ENCODE measurements around the gene IL36G.

The IL36G gene

GRCh38 chr2:112972423-112973086 lies 5.3 kb upstream of the IL36G start:
- DNase-seq (ENCODE audit: low read depth) = no peak

GRCh38 chr2:112973156-112973555 lies 4.7 kb upstream of the IL36G start:
- DNase-seq (ENCODE audit: low read depth) = no peak

- no peak for DNase-seq (ENCODE audit: low read depth)
Observed at GRCh38 chr2:112979731-112980130, 1.9 kb downstream of the IL36G start.

GRCh38 chr2:112980537-112980936 lies 2.7 kb downstream of the IL36G start:
- no peak for DNase-seq (ENCODE audit: low read depth)

- DNase-seq (ENCODE audit: low read depth) = peak; percentile 3
Observed at GRCh38 chr2:112985090-112985489, 7.3 kb downstream of the IL36G start.

GRCh38 chr2:112989611-112990010 lies 11.8 kb downstream of the IL36G start:
- DNase-seq (ENCODE audit: low read depth) = no peak

- no peak for DNase-seq (ENCODE audit: low read depth)
Observed at GRCh38 chr2:112993831-112994230, 16.0 kb downstream of the IL36G start.

- no peak for DNase-seq (ENCODE audit: low read depth)
Observed at GRCh38 chr2:112994648-112995047, 16.8 kb downstream of the IL36G start.

- peak; percentile 11 for DNase-seq (ENCODE audit: low read depth)
Observed at GRCh38 chr2:112995346-112995920, 17.6 kb downstream of the IL36G start.

GRCh38 chr2:112996635-112997034 lies 18.8 kb downstream of the IL36G start:
- DNase-seq (ENCODE audit: low read depth) = peak; percentile 44

- no peak for DNase-seq (ENCODE audit: low read depth)
Observed at GRCh38 chr2:112997151-112997550, 19.3 kb downstream of the IL36G start.

- no peak for DNase-seq (ENCODE audit: low read depth)
Observed at GRCh38 chr2:113000436-113000835, 22.6 kb downstream of the IL36G start.

- no peak for DNase-seq (ENCODE audit: low read depth)
Observed at GRCh38 chr2:113002677-113003076, 24.9 kb downstream of the IL36G start.

GRCh38 chr2:113005030-113005509 lies 27.3 kb downstream of the IL36G start, which contains the start of gene IL36A:
Gene IL36A (plus strand): TSS chr2:113005459. CDS start chr2:113005872, 413 bp downstream.
- no peak for DNase-seq (ENCODE audit: low read depth)

- DNase-seq (ENCODE audit: low read depth) = no peak
Observed at GRCh38 chr2:113007250-113007649, 29.4 kb downstream of the IL36G start.

GRCh38 chr2:113009622-113010021 lies 31.8 kb downstream of the IL36G start:
- no peak for DNase-seq (ENCODE audit: low read depth)

GRCh38 chr2:113010088-113010487 lies 32.3 kb downstream of the IL36G start:
- DNase-seq (ENCODE audit: low read depth) = no peak

- DNase-seq (ENCODE audit: low read depth) = no peak
Observed at GRCh38 chr2:113011108-113011507, 33.3 kb downstream of the IL36G start.

GRCh38 chr2:113012436-113013335 lies 34.9 kb downstream of the IL36G start:
- DNase-seq (ENCODE audit: low read depth) = no peak

- DNase-seq (ENCODE audit: low read depth) = no peak
Observed at GRCh38 chr2:113013336-113013661, 35.5 kb downstream of the IL36G start.

- no peak for DNase-seq (ENCODE audit: low read depth)
Observed at GRCh38 chr2:113014067-113014466, 36.3 kb downstream of the IL36G start.

- no peak for DNase-seq (ENCODE audit: low read depth)
Observed at GRCh38 chr2:113015042-113015441, 37.2 kb downstream of the IL36G start.

GRCh38 chr2:113015655-113016054 lies 37.8 kb downstream of the IL36G start:
- no peak for DNase-seq (ENCODE audit: low read depth)

All from activated T-cell treated with anti-CD3 and anti-CD28 coated beads for 1 hour (primary cell).